NOMO-1 treated with DMSO at 0.1 percent for 48 hours (cell line): ENCODE data around the gene EBF3.
A peak's percentile ranks its signal among the peaks of the same experiment; 100 is the strongest.

Experiments
- DNase-seq: peaks from one replicate; lab custom pipeline; 2025; ENCODE audit not compliant: unreplicated experiment; lab: John Stamatoyannopoulos, UW

The EBF3 gene

DNA sequence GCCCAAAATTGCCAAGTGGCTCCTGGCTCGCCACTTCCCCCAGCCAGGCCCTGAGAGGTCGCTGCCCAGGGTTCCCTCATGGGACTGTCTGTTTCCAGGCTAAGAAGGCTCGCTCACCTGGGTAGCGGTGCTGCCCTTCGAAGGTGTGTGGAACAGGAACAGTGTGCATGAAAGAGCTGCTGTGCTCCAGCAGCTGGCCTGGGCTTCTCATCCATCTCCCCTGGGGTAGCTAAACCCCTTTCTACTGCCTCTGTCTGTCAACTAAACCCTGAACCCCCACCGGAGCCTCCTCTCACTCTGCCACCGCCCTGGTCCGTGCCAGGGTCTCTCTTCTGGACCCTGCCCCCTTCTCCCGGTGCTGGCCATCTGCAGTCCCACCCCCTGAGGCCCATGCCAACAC is 152.9 kb downstream of the EBF3 start:
- DNase-seq = no peak

DNA sequence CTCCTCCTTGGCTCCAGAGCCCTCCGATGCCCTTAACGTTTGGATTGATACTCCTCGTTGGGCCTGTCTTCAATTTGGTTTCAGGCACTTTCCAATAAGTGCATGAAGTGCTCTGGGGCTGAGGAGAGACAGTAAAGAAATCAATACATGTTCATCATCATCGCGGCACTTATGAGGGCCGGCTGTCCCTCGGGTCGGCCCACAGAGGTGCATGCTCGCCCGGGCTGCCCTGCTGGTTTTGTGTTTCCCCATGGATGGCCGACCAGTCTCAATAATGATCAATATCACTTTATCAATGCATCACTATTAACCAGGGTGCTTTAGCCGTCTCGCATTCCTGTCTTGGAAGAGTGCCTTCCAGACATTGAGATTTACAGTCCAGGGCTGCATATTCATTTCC is 154.2 kb downstream of the EBF3 start:
- no peak for DNase-seq

- no peak for DNase-seq
Measured at GRCh38 chr10:129809431-129809830, 154.6 kb downstream of the EBF3 start.

GRCh38 chr10:129808092-129808983 is 155.7 kb downstream of the EBF3 start:
- DNase-seq = no peak

DNA sequence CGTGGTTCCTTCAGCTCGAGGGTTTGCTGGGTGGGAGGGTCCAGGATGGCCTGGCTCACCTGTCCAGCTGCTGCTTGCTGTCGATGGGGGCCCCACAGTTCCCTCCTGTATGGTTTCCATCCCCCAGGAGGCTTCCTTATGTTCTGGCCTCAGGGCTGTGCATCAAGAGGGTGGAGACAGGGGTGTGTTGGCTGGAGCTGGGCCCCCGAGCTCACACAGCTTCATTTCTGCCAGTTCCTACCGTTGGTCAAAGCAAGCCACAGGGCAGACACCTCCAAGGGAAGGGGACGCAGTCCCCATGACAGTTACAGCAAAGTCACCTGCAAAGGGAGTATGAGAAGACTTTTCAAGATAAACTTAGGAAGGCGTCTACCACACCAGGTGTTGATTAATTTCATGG is 156.9 kb downstream of the EBF3 start:
- no peak for DNase-seq

- no peak for DNase-seq
Measured at GRCh38 chr10:129800796-129801340, 163.2 kb downstream of the EBF3 start.

- DNase-seq = no peak
Measured at GRCh38 chr10:129799942-129800341, 164.1 kb downstream of the EBF3 start.

DNA sequence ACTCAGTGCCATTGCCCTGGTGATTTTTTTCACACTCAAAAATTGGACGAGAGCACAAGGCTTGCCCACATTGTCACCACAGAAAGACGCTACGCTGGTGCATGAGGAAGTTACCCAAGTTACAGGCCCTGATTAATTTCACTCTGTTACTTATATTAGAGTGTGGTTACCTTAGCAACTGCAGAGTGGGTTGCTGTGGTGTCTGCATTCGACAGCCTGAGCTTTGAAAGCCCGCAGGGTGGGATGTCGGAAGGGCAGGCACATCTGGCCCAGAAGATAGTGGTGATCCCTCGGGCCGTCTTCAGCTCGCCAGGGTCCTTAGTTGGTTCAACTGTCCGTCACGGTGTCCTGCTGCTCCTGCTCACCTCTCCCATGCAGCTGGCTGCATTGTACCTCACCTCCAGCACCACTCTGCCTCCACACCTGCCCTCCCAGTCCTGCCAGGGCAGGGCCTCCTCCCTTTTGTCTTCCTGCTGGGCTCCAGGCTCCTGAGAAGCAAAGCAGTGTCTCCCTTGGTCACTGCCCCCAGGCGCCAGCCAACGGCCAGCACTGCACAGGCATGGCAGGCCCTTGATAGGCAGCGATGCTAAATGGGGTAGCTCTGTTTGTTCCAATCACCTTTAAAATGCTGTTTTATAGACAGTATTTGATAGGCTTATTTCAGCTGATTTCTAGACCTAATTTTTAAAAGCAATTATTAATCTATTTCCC is 167.2 kb downstream of the EBF3 start:
- peak; percentile 51 for DNase-seq

GRCh38 chr10:129793996-129794395 is 170.1 kb downstream of the EBF3 start:
- no peak for DNase-seq

GRCh38 chr10:129793479-129793878 is 170.6 kb downstream of the EBF3 start:
- no peak for DNase-seq

DNA sequence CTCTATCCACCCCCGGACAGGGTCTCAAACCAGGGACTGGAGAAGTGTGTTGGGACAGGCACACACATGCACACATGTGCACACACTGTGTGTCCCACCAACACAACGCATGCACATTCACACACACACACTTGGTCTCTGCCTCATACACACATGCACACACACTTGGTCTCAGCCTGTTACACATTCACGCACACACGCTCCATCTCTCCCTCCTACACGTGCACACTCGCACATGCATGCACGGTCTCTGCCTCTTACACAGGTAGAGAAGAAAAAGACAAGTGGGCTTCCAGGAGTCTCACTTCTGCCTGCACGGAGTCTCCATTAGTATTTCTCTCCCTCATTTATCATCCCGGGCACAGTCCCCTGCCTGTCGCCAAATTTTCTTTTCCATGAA is 171.2 kb downstream of the EBF3 start:
- DNase-seq = no peak

GRCh38 chr10:129792141-129792540 is 171.9 kb downstream of the EBF3 start:
- no peak for DNase-seq

DNA sequence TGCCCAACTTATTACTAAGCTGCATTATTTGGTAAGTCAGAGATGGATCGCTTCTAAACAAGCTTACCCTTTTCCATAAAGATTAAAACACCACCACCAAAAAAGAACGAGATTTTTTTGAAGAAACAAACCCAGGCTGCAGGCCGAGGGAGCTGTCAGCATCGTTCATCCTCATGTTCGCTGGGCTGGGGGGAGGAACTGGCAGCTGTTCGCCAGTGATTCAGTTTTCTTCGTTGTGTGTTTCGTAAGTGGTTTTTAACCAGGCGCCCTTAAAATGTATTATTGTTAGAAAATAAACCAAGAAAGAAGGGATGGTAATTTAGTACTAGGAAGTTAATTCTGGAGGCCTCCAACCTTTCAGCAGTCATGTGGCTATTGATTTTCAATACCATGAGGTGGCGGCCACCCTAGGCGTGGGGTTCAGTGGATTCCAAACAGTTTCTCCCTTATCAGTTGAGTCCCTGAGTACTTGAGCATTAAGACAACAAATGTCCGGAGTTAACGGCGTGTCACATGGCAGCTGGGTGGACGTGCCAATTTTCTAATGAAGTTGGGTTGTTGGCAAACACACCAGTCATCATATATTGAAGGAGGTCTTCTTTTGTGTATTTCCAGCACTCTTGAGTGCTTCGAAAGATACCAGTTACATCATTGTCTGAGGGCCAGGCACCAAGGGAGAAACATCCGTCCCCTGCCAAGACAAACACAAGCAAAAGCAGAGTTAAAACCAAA is 173.2 kb downstream of the EBF3 start:
- DNase-seq = peak; percentile 8

DNA sequence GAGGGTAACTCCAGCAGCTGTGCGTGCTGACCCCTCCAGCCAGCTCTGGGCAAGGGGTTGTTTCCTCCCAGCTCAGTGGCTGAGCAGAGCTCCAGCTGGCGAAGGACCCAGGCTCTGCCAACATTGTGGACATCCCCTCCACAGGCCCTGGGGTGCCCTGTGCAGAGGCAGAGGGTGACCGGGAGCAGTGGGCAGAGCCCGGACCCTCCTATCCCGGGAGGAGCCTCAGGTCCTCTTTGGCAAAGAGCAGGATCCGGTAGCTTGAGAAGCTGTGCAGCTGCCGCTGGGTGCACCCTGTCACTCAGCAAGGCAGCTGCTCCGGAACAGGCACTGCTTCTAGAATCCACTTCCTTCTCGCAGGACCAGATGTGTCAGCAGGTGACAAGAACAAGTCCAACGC is 175.9 kb downstream of the EBF3 start:
- DNase-seq = no peak

GRCh38 chr10:129787557-129787956 is 176.5 kb downstream of the EBF3 start:
- no peak for DNase-seq

DNA sequence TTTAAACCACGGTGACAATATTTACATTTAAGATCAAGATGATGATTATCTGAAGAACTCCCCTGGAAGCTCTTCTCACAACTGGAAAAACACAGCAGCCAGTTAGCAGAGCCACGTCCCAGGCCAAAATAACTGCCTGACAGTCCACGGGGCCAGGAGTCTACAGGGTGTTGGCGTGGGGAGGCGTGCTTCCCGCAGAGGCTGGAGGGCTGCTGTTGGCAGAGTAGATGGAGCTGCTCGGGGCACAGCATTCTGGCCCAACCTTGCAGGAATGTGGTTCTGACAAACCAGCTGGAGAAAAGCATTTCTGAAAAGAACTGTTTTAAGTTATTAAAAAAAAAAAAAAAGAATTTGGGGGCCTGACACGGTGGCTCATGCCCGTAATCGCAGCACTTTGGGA is 177.9 kb downstream of the EBF3 start:
- no peak for DNase-seq

GRCh38 chr10:129785536-129785981 is 178.5 kb downstream of the EBF3 start:
- DNase-seq = no peak
